Activated T-cell treated with anti-CD3 and anti-CD28 coated beads for 48 hours (primary cell): ENCODE measurements around the gene CACNA2D4.

Experiments
- DNase-seq: peaks from one replicate; pipeline ENCODE4 v3.0.0-alpha.2; 2020; ENCODE audit warnings: low read depth

The CACNA2D4 gene

GRCh38 chr12:1815814-1816729 lies 102.4 kb downstream of the CACNA2D4 start:
- DNase-seq = no peak

- DNase-seq = no peak
Measured at GRCh38 chr12:1815108-1815507, 103.3 kb downstream of the CACNA2D4 start.

- no peak for DNase-seq
Measured at GRCh38 chr12:1814266-1814665, 104.2 kb downstream of the CACNA2D4 start.

- no peak for DNase-seq
Measured at GRCh38 chr12:1812650-1813302, 105.7 kb downstream of the CACNA2D4 start.

DNA sequence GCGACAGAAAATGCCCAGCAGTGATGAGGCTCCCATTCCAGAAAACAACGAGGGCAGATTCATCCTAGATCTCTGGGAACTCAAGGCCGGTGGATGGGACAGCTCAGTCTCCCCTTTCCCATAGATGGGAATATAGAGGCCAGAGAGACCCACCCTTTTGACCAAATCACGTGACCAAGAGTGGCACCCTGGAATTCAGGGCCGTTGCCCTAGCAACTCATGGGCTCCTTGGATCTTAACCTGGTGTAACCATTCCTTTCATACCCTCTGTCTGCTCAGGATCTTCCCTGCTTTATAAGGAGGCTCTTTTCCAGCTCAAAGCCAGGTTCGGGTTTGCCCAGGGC lies 106.5 kb downstream of the CACNA2D4 start:
- no peak for DNase-seq

DNA sequence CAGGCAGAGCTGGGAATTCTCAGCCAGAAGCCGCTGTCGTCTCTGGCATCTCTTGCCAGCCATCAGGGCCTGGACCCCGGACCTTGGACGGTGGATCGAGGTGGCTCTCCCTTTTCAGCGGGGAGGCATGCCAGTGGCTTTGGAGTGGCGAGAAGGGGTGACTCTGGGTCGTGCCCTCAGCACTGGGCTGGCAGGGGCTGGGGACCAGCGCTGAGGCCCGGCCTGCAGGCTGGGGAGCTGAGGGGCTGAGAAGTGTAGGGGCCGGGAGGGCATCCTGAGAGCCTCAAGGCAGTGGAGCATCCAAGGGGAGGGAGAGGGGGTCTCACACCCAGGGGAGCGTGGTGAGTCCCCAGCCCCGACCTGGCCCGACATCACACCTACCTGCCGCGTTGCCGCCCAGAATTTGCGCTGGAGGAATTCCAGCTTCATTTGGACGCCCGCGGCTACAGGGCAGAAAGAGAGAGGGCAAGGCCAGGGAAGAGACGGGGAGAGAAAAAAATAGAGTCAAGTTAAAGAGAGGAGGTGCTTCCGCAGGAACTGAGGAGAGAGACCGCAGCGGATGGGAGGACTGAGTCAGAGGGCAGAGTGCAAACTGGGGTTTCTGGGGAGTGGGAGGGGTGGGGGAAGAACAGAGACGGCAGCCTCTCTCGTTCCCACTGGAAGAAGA lies 107.0 kb downstream of the CACNA2D4 start:
- no peak for DNase-seq

DNA sequence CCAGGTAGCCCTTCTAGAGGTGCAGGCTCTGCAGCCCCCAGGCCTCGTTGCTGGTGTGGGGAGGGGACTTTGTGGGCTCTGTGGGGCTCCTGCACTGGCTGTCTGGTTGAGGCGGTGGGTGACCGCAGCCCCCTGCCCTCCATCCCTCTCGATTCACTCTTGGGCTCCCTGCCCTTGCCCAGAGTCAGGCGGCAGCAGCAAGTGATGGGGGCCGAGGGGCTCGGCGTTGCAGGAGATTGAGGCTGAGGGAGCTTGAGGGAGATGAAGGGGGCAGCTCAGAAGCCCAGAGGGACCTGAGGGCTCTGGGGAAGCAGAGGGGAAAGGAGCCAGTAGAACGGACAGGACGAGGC lies 107.5 kb downstream of the CACNA2D4 start:
- DNase-seq = no peak

DNA sequence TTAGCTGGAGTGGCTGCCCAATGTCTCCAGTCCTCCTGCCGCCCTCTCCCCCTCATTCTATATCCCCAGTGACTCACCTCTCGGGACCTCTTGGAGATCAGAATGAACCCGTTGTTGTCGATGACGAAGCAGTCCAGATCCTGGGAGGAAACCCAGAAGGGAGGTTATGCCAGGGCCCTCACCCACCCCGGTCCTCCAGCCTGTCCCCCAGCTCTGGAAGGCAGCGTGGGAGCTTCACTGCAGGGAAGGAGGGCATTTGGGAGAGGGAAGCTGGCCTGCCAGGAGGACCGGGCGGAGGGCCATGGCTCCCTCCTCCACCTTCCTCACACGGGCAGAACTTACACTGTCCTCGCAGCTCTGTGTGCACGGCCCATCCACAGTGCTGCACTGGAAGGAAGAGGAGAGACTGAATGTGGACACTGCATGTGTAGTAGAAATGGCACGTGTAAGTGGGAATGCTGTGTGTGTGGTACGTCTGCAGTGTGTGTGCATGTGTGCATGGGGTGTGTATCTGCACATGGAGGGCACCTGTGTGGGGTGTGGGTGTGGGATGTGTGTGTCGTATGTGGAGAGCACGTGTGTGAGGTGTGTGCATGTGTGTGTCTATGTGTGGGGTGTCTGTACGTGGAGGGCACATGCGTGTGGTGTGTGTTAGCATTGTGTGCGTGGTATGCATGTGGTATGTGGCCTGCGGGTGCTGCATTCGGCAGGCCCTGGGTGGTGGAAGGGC lies 108.1 kb downstream of the CACNA2D4 start:
- DNase-seq = no peak

GRCh38 chr12:1809591-1810190 lies 108.8 kb downstream of the CACNA2D4 start:
- no peak for DNase-seq

DNA sequence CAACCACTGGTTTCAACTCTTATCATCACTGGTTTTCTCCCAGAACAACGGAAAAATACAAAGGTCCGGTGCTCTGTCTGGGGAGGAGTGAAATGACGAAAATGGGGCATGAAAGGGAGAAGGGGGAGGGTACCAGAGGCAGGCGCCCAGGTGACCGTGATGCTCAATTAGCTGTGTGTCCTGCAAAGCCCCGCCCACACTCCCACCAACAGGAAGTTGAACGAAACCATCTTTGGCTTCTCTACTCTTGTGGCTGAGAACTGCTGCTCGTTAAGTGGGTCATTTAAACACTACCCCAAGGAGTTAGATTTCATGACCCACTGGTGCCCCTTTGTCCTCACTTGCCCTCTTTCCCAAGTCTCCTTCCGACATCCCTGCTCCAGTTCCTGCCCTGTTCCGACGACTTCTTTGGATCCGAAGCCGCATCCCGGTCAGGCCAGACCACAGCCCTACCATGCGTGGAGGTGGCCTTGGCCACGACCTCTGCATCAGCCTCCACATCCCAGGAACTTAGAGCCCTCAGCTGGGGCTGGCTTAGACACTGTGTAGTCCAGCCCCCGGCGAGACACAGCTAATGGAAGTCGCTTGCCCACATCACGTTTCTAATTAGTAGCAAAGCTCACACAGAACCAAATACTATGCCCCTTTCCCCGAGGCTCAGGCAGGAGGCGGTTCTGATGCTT lies 109.5 kb downstream of the CACNA2D4 start:
- no peak for DNase-seq

DNA sequence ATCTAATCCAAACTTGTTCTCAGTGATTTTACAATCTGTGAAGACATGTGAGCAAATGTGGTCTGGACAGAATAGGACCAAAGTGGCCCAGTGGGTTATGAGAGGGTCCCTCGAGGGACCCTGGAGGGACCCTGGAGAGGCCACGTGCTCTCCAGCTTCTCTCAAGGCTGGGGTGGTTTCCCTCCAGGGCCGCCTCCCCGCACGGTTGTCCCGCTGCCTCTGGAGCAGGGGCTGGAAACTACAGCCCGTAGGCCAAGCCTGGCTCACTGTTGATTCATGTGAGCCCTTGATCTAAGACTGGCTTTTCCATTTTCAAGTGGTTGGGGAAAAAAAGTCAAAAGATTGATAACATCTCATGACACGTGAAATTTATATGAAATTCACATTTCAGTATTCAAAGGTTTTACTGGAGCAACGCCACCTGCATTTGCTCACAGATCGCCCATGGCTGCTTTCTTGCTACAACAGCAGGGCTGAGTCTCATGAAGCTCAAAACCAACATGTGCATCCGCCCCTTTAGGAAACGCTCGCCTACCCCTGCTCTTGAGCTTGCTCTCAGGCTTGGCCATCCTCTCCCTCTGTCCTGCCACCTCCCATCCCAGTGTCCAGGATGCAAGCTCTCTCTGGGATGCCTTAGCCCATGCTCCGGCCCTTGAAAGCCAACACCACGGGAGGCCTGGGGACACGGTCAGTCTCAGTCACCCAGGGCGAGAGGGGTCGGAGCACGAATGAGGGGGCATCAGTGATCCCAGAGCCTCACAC lies 110.2 kb downstream of the CACNA2D4 start:
- DNase-seq = no peak

DNA sequence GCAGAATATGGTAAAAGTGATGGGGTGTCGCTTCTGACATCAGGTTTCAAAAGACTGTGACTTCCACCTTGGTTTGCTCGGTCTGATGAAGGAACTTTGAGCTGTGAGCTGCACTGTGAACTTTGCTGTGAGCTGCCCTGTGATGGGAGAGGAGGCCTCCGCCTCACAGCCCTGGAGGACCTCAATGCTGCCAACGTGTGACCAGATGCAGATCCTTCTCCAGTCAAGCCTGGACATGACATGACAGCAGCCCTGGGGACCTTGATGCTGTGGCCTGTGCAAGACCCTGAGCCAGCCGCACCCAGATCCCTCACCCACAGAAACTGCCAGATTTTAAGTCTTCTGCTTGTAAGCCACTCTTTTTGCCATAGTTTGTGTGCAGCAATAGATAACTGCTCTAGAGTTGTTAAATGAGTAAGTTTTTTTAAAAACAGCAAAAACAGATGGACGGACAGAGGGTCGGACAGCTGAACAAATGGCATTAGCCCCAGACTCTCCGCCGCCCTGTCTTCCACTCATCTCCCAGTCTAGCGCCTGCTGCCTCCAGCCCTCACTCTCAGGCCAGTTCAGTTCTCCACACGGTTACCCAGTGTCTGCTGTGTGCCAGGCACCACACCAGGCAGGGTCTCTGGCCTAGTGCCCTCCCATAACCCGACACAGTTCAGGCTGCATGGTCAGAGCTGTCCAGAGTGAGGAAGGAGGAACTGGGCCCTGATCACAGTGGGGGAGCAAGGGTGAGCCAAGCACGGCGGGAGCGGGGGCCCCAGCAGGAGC lies 111.2 kb downstream of the CACNA2D4 start:
- no peak for DNase-seq

DNA sequence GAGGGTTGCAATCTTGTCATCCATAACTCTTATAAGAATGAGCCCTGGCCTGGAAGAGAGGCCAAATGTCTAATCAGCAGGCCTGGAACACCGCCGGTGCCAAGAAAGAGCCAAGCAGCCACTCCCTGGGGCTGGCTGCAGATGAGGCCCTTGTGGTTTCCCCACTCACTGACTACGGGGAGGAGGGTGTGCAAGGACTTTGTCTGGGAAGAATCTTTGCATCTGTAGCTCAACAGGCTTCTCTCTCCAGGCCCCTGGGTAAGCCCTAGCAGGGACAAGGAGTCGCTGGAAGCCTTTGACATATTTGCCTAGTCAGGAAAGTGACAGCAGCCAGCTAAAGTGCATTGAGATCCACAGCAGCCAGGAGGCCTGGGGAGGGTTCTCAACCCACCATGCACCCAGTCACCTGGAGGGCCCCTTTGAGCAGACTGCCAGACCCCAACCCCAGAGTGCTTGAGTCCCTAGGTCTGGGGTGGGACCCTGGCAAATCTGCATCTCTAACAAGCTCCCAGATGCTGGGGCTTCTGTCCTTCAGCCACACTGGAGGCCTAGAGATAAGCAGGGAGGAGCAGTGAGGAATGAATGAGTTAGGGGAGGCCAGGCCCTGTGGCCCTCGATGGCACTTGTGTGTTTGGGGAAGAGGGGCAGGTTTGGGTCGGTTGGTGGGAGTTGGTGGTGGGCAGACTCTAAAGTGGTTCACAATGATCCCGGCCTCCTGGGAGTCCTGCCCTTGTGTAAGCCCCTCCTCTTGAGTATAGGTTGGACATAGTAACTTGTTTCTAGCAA lies 112.0 kb downstream of the CACNA2D4 start:
- no peak for DNase-seq

- DNase-seq = no peak
Measured at GRCh38 chr12:1805441-1806081, 112.9 kb downstream of the CACNA2D4 start.

GRCh38 chr12:1804545-1805332 lies 113.7 kb downstream of the CACNA2D4 start:
- peak; percentile 79 for DNase-seq

DNA sequence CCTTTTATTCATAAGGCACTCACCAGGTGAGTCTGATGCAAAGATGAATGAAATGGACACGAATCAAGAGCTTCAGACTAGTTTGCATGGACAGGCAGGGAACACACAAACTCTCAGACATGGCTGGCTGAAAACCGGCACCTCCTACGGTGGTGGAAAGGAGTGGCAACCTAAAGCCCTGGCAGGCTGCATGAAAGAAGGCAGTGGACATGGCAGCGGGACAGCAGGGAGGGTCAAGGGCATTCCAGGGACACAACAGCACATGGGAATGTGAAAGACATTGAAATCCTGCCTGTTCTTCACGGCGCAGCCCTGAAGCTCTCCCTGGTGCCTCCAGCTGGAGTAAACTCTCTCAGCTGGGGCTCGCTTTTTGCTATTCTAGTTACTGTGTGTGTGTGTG lies 114.7 kb downstream of the CACNA2D4 start:
- DNase-seq = no peak

GRCh38 chr12:1801303-1801975 lies 117.0 kb downstream of the CACNA2D4 start:
- no peak for DNase-seq
